PC-9 (cell line): ENCODE results near the gene SH2D1B. TPM values are rescaled to one million over a fixed set of nuclear protein-coding genes. Genes with fewer than 3 reads are reported as not detected.

Source experiments
- BruUV-seq: library from RNA; stranded (reverse); fragments of 400-500 nt; replicated peaks from 2 replicates; lab custom pipeline; 2021; lab: Mats Ljungman, UMichigan
- CTCF ChIA-PET: fragments of 300-600 bp; sonication (Branson Sonifier 250); formaldehyde crosslinking; loops from one replicate; lab custom pipeline; 2022; ENCODE audit warnings: antibody characterized with exemption; lab: Charles Lee
- POLR2A ChIA-PET: fragments of 300-600 bp; sonication (Branson Sonifier 250); formaldehyde crosslinking; loops from one replicate; lab custom pipeline; 2022; ENCODE audit warnings: antibody characterized with exemption; ENCODE audit not compliant: unreplicated experiment; lab: Charles Lee
- DNase-seq, 2 experiments: peaks; one replicate each; pipeline versions ENCODE4 v3.0.0 to v3.0.0-alpha.2; 2015 to 2022; ENCODE audit warnings: mixed read lengths in 1 of 2
- H2AFZ ChIP-seq: fragments of 200-600 bp; sonication (generic); 2 replicates; pipeline ENCODE4 v1.8.1; 2017; ENCODE audit warnings: antibody characterized with exemption
- H3F3A ChIP-seq: fragments of 200-600 bp; sonication (generic); 2 replicates; pipeline ENCODE4 v1.8.1; 2017; ENCODE audit warnings: antibody characterized with exemption, mild to moderate bottlenecking, low read depth; ENCODE audit not compliant: insufficient read depth
- H3K27ac ChIP-seq: fragments of 200-600 bp; sonication (generic); 2 replicates; pipeline ENCODE4 v1.6.1; 2016; ENCODE audit warnings: mixed run types
- H3K27me3 ChIP-seq: fragments of 200-600 bp; sonication (generic); 2 replicates; pipeline ENCODE4 v1.6.1; 2016; ENCODE audit warnings: low read depth, mixed run types; ENCODE audit not compliant: insufficient read depth
- H3K36me3 ChIP-seq: fragments of 200-600 bp; sonication (generic); 2 replicates; pipeline ENCODE4 v1.6.1; 2016; ENCODE audit warnings: low read depth, mixed run types
- H3K4me1 ChIP-seq: fragments of 200-600 bp; sonication (generic); replicated peaks from 2 replicates; pipeline ENCODE4 v1.6.1; 2016; ENCODE audit warnings: mixed run types; ENCODE audit not compliant: insufficient read depth
- H3K4me2 ChIP-seq: fragments of 200-600 bp; sonication (generic); 2 replicates; pipeline ENCODE4 v1.6.1; 2017; ENCODE audit warnings: mixed run types
- H3K4me3 ChIP-seq: fragments of 200-600 bp; sonication (generic); 2 replicates; pipeline ENCODE4 v1.6.1; 2016; ENCODE audit warnings: mixed run types
- H3K79me2 ChIP-seq: fragments of 200-600 bp; sonication (generic); 2 replicates; pipeline ENCODE4 v1.6.1; 2017; ENCODE audit warnings: low read depth, mixed run types
- H3K9me2 ChIP-seq: fragments of 200-600 bp; sonication (generic); 2 replicates; pipeline ENCODE4 v1.8.1; 2017; ENCODE audit warnings: mild to moderate bottlenecking; ENCODE audit not compliant: insufficient read depth
- H3K9me3 ChIP-seq: fragments of 200-600 bp; sonication (generic); 2 replicates; pipeline ENCODE4 v1.8.1; 2016; ENCODE audit warnings: low read depth; ENCODE audit not compliant: insufficient read depth
- H4K20me1 ChIP-seq: fragments of 200-600 bp; sonication (generic); 2 replicates; pipeline ENCODE4 v1.8.1; 2017; ENCODE audit not compliant: insufficient read depth
- CTCF ChIP-seq: fragments of 200-600 bp; sonication (generic); conservative IDR thresholded peaks from 2 replicates; pipeline ENCODE4 v1.6.1; 2017; ENCODE audit warnings: mixed run types, antibody characterized with exemption, mild to moderate bottlenecking, moderate library complexity
- EZH2 ChIP-seq: fragments of 200-600 bp; sonication (generic); IDR thresholded peaks from 2 replicates; pipeline ENCODE4 v1.8.0; 2017; ENCODE audit warnings: antibody characterized with exemption, low read depth
- intact Hi-C: fragments of 100-400 bp; cut with micrococcal nuclease; formaldehyde crosslinking; loops from one replicate; pipeline ENCODE4 v1.10.0; 2022; ENCODE audit not compliant: unreplicated experiment
- total RNA-seq: library from RNA; stranded (reverse); gene quantifications from 2 replicates; pipeline ENCODE4 v1.2.3, GENCODE V29; 2021

The SH2D1B gene
- total RNA-seq, 1 experiment from 2014 or later: not detected

- ChIA-PET POLR2A (no interaction called here), CTCF (no interaction called here)
- H3K4me3 ChIP-seq: no peak overlapping the region
- H3K9me2 ChIP-seq: no peaks in the 10 kb centered on the region
- intact Hi-C loops: no loop called here
- no peaks in the 10 kb centered on the region for H3K9me3 ChIP-seq
- no peaks in the 10 kb centered on the region for H3K27me3 ChIP-seq
- no peaks in the 10 kb centered on the region for H4K20me1 ChIP-seq
- no peak overlapping the region for H3K27ac ChIP-seq
- H3K79me2 ChIP-seq: no peaks in the 10 kb centered on the region
- H2AFZ ChIP-seq: no peak overlapping the region
- no peaks in the 10 kb centered on the region for H3K4me1 ChIP-seq
- TF ChIP-seq CTCF (no peak), EZH2 (no peak)
- H3K36me3 ChIP-seq: no peaks in the 10 kb centered on the region
- no peak for DNase-seq
- no peaks in the 10 kb centered on the region for H3F3A ChIP-seq
- no TSS peak for BruUV-seq
- no peak overlapping the region for H3K4me2 ChIP-seq
Measured at GRCh38 chr1:162430583-162430982, 18.6 kb upstream of the SH2D1B start.

- H3K36me3 ChIP-seq: no peaks in the 10 kb centered on the region
- POLR2A ChIA-PET: no interaction called here
- no TSS peak for BruUV-seq
Measured at GRCh38 chr1:162422662-162423375, 10.9 kb upstream of the SH2D1B start.

More at GRCh38 chr1:162422662-162423375, 10.9 kb upstream of the SH2D1B start:
- no peak for DNase-seq
- TF ChIP-seq EZH2: no peak
- TF ChIP-seq CTCF: no peak
- Histone ChIP-seq H3K27ac (no peak overlapping the region), H3K4me3 (no peak overlapping the region), H3F3A (no peaks in the 10 kb centered on the region), H4K20me1 (no peaks in the 10 kb centered on the region), H3K79me2 (no peaks in the 10 kb centered on the region), H3K9me2 (no peaks in the 10 kb centered on the region), H3K27me3 (no peaks in the 10 kb centered on the region), H3K9me3 (no peaks in the 10 kb centered on the region), H3K4me2 (no peak overlapping the region), H3K4me1 (peaks cover 17% of the 10 kb centered on the region), H2AFZ (no peak overlapping the region)
- intact Hi-C loops: no loop called here
- CTCF ChIA-PET: no interaction called here
